ENCODE data around the gene LHFPL3. TPM values are rescaled to one million over a fixed set of nuclear protein-coding genes. Genes with fewer than 3 reads are reported as not detected.

Gene LHFPL3
- total RNA-seq, 1 experiment from 2014 or later = 0.83 TPM

GRCh38 chr7:104327938-104328295 lies 486 bp upstream of the LHFPL3 start:
- ATAC-seq (peak; percentile 38), DNase-seq (ENCODE audit: low spot score) (peak; percentile 33)
- ChIA-PET CTCF (no interaction called here), POLR2A (no interaction called here)
- TF ChIP-seq ZNF219 (CRISPR knock-in tag; IDR thresholded peaks at IDR 0.05; ENCODE audit: borderline replicate concordance) = 0 out of 2 replicates have a peak, but pooled peaks have one; percentile 67
- TF ChIP-seq MXD4 (CRISPR knock-in tag; IDR thresholded peaks at IDR 0.05; ENCODE audit: borderline replicate concordance) = no peak
- TF ChIP-seq, protein P1, sequence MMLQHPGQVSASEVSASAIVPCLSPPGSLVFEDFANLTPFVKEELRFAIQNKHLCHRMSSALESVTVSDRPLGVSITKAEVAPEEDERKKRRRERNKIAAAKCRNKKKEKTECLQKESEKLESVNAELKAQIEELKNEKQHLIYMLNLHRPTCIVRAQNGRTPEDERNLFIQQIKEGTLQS (CRISPR knock-in tag; conservative IDR thresholded peaks at IDR 0.05) = peak; percentile 50; the same call in 1 of the 2 replicates
- TF ChIP-seq, protein P2, sequence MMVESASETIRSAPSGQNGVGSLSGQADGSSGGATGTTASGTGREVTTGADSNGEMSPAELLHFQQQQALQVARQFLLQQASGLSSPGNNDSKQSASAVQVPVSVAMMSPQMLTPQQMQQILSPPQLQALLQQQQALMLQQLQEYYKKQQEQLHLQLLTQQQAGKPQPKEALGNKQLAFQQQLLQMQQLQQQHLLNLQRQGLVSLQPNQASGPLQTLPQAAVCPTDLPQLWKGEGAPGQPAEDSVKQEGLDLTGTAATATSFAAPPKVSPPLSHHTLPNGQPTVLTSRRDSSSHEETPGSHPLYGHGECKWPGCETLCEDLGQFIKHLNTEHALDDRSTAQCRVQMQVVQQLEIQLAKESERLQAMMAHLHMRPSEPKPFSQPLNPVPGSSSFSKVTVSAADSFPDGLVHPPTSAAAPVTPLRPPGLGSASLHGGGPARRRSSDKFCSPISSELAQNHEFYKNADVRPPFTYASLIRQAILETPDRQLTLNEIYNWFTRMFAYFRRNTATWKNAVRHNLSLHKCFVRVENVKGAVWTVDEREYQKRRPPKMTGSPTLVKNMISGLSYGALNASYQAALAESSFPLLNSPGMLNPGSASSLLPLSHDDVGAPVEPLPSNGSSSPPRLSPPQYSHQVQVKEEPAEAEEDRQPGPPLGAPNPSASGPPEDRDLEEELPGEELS (CRISPR knock-in tag; IDR thresholded peaks at IDR 0.05) = peak; percentile 71; the same call in 1 of the 2 replicates
- TF ChIP-seq SMAD4 (CRISPR knock-in tag; IDR thresholded peaks at IDR 0.05) = 0 out of 2 replicates have a peak, but pooled peaks have one; percentile 60
- TF ChIP-seq, protein P3, sequence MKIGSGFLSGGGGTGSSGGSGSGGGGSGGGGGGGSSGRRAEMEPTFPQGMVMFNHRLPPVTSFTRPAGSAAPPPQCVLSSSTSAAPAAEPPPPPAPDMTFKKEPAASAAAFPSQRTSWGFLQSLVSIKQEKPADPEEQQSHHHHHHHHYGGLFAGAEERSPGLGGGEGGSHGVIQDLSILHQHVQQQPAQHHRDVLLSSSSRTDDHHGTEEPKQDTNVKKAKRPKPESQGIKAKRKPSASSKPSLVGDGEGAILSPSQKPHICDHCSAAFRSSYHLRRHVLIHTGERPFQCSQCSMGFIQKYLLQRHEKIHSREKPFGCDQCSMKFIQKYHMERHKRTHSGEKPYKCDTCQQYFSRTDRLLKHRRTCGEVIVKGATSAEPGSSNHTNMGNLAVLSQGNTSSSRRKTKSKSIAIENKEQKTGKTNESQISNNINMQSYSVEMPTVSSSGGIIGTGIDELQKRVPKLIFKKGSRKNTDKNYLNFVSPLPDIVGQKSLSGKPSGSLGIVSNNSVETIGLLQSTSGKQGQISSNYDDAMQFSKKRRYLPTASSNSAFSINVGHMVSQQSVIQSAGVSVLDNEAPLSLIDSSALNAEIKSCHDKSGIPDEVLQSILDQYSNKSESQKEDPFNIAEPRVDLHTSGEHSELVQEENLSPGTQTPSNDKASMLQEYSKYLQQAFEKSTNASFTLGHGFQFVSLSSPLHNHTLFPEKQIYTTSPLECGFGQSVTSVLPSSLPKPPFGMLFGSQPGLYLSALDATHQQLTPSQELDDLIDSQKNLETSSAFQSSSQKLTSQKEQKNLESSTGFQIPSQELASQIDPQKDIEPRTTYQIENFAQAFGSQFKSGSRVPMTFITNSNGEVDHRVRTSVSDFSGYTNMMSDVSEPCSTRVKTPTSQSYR (CRISPR knock-in tag; IDR thresholded peaks at IDR 0.05) = peak; percentile 61; the same call in 1 of the 2 replicates
- peak; percentile 78; the same call in 1 of the 2 replicates for TF ChIP-seq FOXP1 (CRISPR knock-in tag; IDR thresholded peaks at IDR 0.05; ENCODE audit: borderline replicate concordance)
- 0 out of 2 replicates have a peak, but pooled peaks have one; percentile 35 for TF ChIP-seq MYBL2 (CRISPR knock-in tag; IDR thresholded peaks at IDR 0.05)
- TF ChIP-seq NR1H2 (CRISPR knock-in tag; IDR thresholded peaks at IDR 0.05) = no peak
- no peak for TF ChIP-seq ZSCAN18 (CRISPR knock-in tag; IDR thresholded peaks at IDR 0.05)
- peak; percentile 36; the same call in 1 of the 2 replicates for TF ChIP-seq NFE2L1 (CRISPR knock-in tag; IDR thresholded peaks at IDR 0.05)
- TF ChIP-seq MAX (CRISPR knock-in tag; IDR thresholded peaks at IDR 0.05) = peak; percentile 96
- TF ChIP-seq SMAD3 (CRISPR knock-in tag; IDR thresholded peaks at IDR 0.05; ENCODE audit: borderline replicate concordance) = peak; percentile 86
- TF ChIP-seq RORB (CRISPR knock-in tag; IDR thresholded peaks at IDR 0.05) = no peak
- peak; percentile 69; the same call in 1 of the 2 replicates for TF ChIP-seq JUN (CRISPR knock-in tag; IDR thresholded peaks at IDR 0.05)
- no peak for TF ChIP-seq NFATC4 (CRISPR knock-in tag; IDR thresholded peaks at IDR 0.05)
- TF ChIP-seq, protein P4, sequence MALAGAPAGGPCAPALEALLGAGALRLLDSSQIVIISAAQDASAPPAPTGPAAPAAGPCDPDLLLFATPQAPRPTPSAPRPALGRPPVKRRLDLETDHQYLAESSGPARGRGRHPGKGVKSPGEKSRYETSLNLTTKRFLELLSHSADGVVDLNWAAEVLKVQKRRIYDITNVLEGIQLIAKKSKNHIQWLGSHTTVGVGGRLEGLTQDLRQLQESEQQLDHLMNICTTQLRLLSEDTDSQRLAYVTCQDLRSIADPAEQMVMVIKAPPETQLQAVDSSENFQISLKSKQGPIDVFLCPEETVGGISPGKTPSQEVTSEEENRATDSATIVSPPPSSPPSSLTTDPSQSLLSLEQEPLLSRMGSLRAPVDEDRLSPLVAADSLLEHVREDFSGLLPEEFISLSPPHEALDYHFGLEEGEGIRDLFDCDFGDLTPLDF (CRISPR knock-in tag; IDR thresholded peaks at IDR 0.05) = peak; percentile 70; the same call in 1 of the 2 replicates
- 0 out of 2 replicates have a peak, but pooled peaks have one; percentile 36 for TF ChIP-seq FOXK1 (CRISPR knock-in tag; IDR thresholded peaks at IDR 0.05)
- TF ChIP-seq ARID4B (CRISPR knock-in tag; IDR thresholded peaks at IDR 0.05; ENCODE audit: borderline replicate concordance) = peak; percentile 43; the same call in 1 of the 2 replicates
- TF ChIP-seq, protein P5, sequence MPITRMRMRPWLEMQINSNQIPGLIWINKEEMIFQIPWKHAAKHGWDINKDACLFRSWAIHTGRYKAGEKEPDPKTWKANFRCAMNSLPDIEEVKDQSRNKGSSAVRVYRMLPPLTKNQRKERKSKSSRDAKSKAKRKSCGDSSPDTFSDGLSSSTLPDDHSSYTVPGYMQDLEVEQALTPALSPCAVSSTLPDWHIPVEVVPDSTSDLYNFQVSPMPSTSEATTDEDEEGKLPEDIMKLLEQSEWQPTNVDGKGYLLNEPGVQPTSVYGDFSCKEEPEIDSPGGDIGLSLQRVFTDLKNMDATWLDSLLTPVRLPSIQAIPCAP (CRISPR knock-in tag; IDR thresholded peaks at IDR 0.05) = 0 out of 2 replicates have a peak, but pooled peaks have one; percentile 52
- no peak for TF ChIP-seq ZBTB21 (CRISPR knock-in tag; IDR thresholded peaks at IDR 0.05; ENCODE audit: borderline replicate concordance)
- TF ChIP-seq ESRRA (CRISPR knock-in tag; IDR thresholded peaks at IDR 0.05; ENCODE audit: borderline replicate concordance) = 0 out of 2 replicates have a peak, but pooled peaks have one; percentile 69
- TF ChIP-seq ZNF396 (CRISPR knock-in tag; IDR thresholded peaks at IDR 0.05; ENCODE audit: borderline replicate concordance) = no peak
- H3K36me3 Mint-ChIP-seq = no peaks in the 10 kb centered on the region
- peak overlapping the region; percentile 74 for H3K4me3 Mint-ChIP-seq
- 0 out of 2 replicates have a peak, but pooled peaks cover 2% of the 10 kb centered on the region for H3K9me3 Mint-ChIP-seq
- H3K27me3 Mint-ChIP-seq (ENCODE audit: low read depth) = peaks cover 69% of the 10 kb centered on the region
- H3K4me1 Mint-ChIP-seq = peaks cover 16% of the 10 kb centered on the region
- H3K27ac Mint-ChIP-seq = no peak overlapping the region

All from WTC11 (cell line).